AG04449 (cell line): ENCODE measurements around the gene DISP2.

ENCODE experiments used
- CTCF ChIA-PET: fragments of 350-600 bp; formaldehyde crosslinking; extraction: SDS; loops from one replicate; lab custom pipeline; 2021; ENCODE audit warnings: antibody characterized with exemption; lab: Yijun Ruan, JAX
- POLR2A ChIA-PET: fragments of 400-600, 350-600 bp; formaldehyde crosslinking; extraction: SDS; loops from one replicate; lab custom pipeline; 2020; ENCODE audit warnings: antibody characterized with exemption, inconsistent platforms; lab: Yijun Ruan, JAX
- DNase-seq: peaks from one replicate; pipeline ENCODE4 v3.0.0-alpha.2; 2010; ENCODE audit warnings: low read depth, low spot score
- H3K4me3 ChIP-seq: 2 replicates; pipeline ENCODE4 v1.5.1; 2011; ENCODE audit warnings: low read depth, mild to moderate bottlenecking, control low read depth, low read length
- TF ChIP-seq, protein P1 (sequence below): IDR thresholded peaks from one replicate; pipeline ENCODE4 v1.5.1; 2011; ENCODE audit warnings: mild to moderate bottlenecking, moderate library complexity, low read length, control low read depth, inconsistent platforms; ENCODE audit not compliant: insufficient read depth; ENCODE audit errors: missing control alignments

The DISP2 gene

DNA sequence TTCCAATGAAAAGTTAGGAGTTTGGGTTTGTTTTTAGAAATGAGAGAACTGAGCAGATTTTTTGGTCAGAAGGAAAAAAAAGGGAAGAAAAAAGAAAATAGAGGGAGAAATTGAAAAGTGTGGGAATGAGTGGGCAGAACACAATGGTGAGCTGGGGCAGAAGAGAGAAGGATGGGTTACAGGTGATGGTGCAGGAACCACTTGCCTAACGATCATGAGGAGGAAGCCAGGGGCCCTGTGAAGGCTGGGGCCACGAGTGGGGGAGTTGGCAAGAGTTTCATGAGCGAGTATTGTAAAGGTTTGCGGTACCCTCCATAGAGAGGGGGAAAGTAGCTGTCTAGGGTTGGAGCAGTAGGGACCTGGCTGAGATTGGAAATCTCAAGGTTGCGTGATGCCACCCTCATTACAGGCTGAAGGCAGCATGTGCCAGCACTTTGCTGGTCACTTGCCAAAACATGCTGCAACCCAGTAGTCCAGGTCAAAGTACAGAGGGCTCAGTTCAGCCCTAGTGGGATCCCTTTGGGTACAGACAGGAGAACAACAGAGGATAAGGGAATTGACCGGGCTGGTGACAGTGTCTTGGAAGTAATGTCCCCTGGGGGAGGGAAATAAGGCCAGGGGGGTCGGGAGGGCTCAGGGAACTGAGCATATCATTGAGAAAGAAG is 54.2 kb downstream of the DISP2 start:
- CTCF ChIA-PET = interaction anchor here (0.9 to 2.9 kb wide), 5 partner anchors 10 to 138 kb away, joined by 4 to 16 read pairs (median 5); no protein-coding TSS in a partner anchor

DNA sequence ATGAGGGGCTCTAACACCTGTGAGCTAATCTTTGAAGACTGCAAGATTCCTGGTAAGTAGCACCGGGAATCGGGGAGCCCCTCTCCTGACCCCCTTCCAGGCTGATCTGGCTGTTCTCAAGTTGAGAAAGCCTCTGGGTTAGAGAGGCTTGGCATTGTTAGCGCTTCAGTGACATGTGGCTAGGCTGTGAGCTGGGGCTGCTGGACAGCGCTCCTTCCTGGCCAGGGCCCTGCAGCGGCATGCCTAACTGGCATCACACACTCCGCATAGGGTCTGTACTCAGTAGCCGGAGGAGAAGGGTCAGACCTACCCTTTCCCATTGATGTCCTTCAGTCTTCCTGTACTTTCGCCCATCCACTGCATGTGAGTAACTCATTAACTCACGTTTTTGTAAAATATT is 55.0 kb downstream of the DISP2 start:
- no peak for DNase-seq
- ChIA-PET POLR2A (interaction anchor here (0.7 kb wide), 1 partner anchor 56 kb away, joined by 3 read pairs; no protein-coding TSS in a partner anchor), CTCF (interaction anchor here (0.9 to 2.9 kb wide), 4 partner anchors 9 to 138 kb away, joined by 4 to 16 read pairs (median 5); no protein-coding TSS in a partner anchor)
- no peak overlapping the region for H3K4me3 ChIP-seq
- TF ChIP-seq, protein P1, sequence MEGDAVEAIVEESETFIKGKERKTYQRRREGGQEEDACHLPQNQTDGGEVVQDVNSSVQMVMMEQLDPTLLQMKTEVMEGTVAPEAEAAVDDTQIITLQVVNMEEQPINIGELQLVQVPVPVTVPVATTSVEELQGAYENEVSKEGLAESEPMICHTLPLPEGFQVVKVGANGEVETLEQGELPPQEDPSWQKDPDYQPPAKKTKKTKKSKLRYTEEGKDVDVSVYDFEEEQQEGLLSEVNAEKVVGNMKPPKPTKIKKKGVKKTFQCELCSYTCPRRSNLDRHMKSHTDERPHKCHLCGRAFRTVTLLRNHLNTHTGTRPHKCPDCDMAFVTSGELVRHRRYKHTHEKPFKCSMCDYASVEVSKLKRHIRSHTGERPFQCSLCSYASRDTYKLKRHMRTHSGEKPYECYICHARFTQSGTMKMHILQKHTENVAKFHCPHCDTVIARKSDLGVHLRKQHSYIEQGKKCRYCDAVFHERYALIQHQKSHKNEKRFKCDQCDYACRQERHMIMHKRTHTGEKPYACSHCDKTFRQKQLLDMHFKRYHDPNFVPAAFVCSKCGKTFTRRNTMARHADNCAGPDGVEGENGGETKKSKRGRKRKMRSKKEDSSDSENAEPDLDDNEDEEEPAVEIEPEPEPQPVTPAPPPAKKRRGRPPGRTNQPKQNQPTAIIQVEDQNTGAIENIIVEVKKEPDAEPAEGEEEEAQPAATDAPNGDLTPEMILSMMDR = no peak

More for the DNA sequence above, 54.2 kb downstream of the DISP2 start:
- TF ChIP-seq, protein P1 = no peak
- H3K4me3 ChIP-seq = no peak overlapping the region
- POLR2A ChIA-PET = interaction anchor here (0.6 kb wide), 1 partner anchor 10 kb away, joined by 3 read pairs; no protein-coding TSS in a partner anchor
- no peak for DNase-seq

DNA sequence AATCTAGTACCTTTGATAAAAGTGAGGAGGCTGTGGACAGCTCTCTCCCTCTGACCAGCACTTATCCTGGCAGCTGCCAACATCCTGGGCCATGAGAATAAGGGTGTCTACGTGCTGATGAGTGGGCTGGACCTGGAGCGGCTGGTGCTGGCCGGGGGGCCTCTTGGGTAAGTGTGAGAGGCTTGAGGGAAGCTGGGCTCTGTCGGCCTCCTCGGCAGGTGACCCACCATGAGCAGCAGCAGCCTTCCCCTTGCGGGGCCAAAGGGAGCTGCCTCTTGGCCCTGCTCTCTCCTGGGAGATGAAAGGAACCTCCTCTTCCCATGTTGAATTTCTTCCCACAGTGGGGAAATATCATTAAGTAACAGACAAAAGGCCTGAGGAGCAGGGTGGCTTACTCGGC is 56.8 kb downstream of the DISP2 start:
- CTCF ChIA-PET = interaction anchor here (0.8 to 1.9 kb wide), 5 partner anchors 8 to 140 kb away, joined by 3 to 6 read pairs (median 4); partner anchors contain the start of gene IVD
- H3K4me3 ChIP-seq = no peak overlapping the region
- TF ChIP-seq, protein P1 = no peak
- POLR2A ChIA-PET = no interaction called here
- DNase-seq = no peak

DNA sequence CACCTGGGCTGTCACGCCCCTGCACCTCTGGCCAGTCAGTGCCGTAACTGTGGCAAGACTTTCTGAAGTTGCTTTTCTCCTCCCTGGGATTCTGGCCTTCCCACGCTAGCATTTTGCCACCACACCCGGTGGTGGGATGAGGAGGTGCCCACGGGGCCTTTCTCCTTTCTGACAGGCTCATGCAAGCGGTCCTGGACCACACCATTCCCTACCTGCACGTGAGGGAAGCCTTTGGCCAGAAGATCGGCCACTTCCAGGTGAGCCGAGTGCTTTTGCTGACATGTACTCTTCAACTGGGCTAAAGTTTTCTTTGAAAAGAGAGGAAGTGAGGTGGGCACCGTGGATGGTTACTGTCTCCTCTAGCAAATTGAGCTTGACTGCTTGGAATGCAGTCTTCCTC is 57.2 kb downstream of the DISP2 start:
- no peak for DNase-seq
- POLR2A ChIA-PET = no interaction called here
- TF ChIP-seq, protein P1 = no peak
- CTCF ChIA-PET = interaction anchor here (0.8 to 1.9 kb wide), 3 partner anchors 9 to 47 kb away, joined by 3 to 6 read pairs (median 4); partner anchors contain the start of gene IVD
- no peak overlapping the region for H3K4me3 ChIP-seq

DNA sequence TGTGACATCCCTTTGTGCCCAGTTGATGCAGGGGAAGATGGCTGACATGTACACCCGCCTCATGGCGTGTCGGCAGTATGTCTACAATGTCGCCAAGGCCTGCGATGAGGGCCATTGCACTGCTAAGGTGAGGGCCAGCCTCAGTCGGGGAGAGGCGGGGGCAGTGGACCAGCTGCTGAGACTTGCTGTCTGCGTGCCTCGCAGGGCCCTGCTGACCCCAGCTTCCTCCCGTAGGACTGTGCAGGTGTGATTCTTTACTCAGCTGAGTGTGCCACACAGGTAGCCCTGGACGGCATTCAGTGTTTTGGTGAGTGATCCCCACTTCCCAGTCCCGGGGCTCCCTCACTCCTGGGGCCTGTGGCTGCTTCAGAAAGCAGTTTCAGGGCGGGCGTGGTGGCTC is 58.0 kb downstream of the DISP2 start:
- DNase-seq = no peak
- no peak overlapping the region for H3K4me3 ChIP-seq
- TF ChIP-seq, protein P1 = no peak
- ChIA-PET CTCF (interaction anchor here (1.9 kb wide), 1 partner anchor 10 kb away, joined by 6 read pairs; the partner anchor contains the start of gene IVD), POLR2A (no interaction called here)

DNA sequence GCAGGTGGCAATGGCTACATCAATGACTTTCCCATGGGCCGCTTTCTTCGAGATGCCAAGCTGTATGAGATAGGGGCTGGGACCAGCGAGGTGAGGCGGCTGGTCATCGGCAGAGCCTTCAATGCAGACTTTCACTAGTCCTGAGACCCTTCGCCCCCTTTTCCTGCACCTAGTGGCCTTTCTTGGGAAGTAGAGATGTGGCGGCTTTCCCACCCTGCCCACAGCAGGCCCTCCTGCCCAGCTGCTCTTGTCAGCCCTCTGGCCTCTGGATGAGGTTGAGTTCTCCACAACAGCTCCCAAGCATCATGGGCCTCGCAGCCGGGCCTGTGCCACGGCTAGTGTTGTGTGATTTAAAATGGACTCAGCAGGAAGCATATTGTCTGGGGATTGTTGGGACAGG is 60.1 kb downstream of the DISP2 start:
- ChIA-PET POLR2A (no interaction called here), CTCF (interaction anchor here (1.0 to 8.2 kb wide), 6 partner anchors 74 to 139 kb away, joined by 3 to 115 read pairs (median 4); partner anchors contain the start of genes ANKRD63 and INAFM2)
- H3K4me3 ChIP-seq = no peak overlapping the region
- TF ChIP-seq, protein P1 = no peak
- no peak for DNase-seq
